Activated T-helper 2 cell treated with anti-CD3 and anti-CD28 coated beads, Interferon-gamma antibody, Interleukin-2, Interleukin-4, amounts not matched to agents 10 μg/mL and 5 μg/mL and 100 μg/mL, durations not matched to agents 14 hours and 24 hours and 36 hours (primary cell): ENCODE measurements around the gene EFTUD2. TPM values are rescaled to one million over a fixed set of nuclear protein-coding genes. Genes with fewer than 3 reads are reported as not detected.

Source experiments
- DNase-seq: peaks from one replicate; pipeline ENCODE4 v3.0.0; 2021; ENCODE audit warnings: low spot score
- H3K27ac Mint-ChIP-seq: one replicate; pipeline ENCODE4 v1.8.0; 2021; ENCODE audit warnings: mixed read lengths
- H3K27me3 Mint-ChIP-seq: one replicate; pipeline ENCODE4 v1.8.0; 2021; ENCODE audit warnings: low read depth, mixed read lengths
- H3K36me3 Mint-ChIP-seq: one replicate; pipeline ENCODE4 v1.8.0; 2021; ENCODE audit warnings: low read depth, mixed read lengths
- H3K4me1 Mint-ChIP-seq: one replicate; pipeline ENCODE4 v1.8.0; 2021; ENCODE audit warnings: low read depth, mixed read lengths
- H3K4me3 Mint-ChIP-seq: one replicate; pipeline ENCODE4 v1.8.0; 2021; ENCODE audit warnings: low read depth, mild to moderate bottlenecking, moderate library complexity, mixed read lengths
- H3K9me3 Mint-ChIP-seq: one replicate; pipeline ENCODE4 v1.8.0; 2021; ENCODE audit warnings: mixed read lengths
- intact Hi-C: fragments of 100-400 bp; cut with micrococcal nuclease; formaldehyde crosslinking; loops from one replicate; pipeline ENCODE4 v1.15.1; 2023
- total RNA-seq: library from RNA; stranded (reverse); gene quantifications from 2 replicates; pipeline ENCODE4 v1.2.3, GENCODE V29; 2022

Gene EFTUD2
- total RNA-seq, 1 donor from 2014 or later = 194 TPM

DNA sequence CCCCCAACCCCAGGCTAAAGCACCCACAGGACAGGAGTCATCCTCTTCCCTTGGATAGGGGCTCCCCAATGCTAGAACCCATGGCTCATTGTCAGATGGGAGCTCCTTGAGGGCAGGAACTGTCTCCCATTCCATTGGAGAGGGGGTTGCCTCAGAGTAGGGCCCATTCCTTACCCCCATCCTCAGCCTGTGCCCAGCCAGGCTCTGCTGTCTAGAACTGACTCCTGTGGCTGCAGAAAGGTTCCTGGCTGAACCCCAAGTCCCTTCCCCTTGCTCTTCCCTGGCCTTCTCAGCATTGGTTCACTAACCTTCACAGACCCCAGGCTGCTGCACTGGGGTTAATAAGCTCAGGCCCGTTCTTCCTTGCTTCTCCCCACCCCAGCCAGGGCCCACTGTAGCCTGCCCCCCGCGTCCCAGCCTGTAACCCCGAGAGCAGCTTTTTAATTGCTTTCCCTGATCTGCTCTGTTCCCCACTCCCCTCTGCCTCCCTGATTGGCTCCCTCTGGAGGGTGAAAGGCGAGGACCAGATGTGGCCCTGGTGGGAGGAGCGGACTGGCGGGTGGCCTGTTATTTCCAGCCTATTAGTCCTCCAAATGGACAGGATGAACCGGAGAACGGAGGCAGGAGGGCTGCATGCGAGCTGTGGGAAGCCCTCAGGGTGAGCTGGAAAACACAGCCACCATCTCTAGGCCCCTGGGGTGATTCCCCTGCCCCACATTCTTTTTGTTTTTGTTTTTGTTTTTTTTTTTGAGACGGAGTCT, 22.1 kb upstream of the EFTUD2 start:
- H3K4me3 Mint-ChIP-seq = no peak overlapping the region
- DNase-seq = no peak
- intact Hi-C loops = no loop called here

DNA sequence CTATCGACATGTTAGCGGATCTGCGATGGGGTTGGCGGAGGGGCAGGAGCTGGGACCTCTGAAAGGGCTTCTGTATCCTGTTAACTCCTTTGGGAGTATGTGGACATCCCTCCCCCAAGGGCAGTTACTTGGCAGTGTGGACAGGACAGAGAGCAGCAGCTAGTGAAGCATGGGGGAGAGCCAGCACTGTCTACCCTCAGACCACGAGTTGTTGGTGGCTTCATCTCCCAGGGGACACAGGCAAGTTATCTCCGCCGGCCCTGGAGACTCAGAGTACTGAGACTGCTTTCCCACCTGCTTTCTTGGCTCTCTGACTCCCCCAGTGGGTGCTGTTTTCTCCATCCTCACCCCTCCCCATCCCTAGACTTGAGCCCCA, 21.3 kb upstream of the EFTUD2 start:
- H3K27ac Mint-ChIP-seq = no peak overlapping the region
- H3K4me3 Mint-ChIP-seq = no peak overlapping the region
- H3K36me3 Mint-ChIP-seq = peaks cover 13% of the 10 kb centered on the region
- no peaks in the 10 kb centered on the region for H3K4me1 Mint-ChIP-seq
- H3K27me3 Mint-ChIP-seq = peaks cover 26% of the 10 kb centered on the region
- intact Hi-C loops = loop anchor here (1.0 kb wide), 1 partner anchor 102 kb away; no protein-coding TSS in a partner anchor
- no peak for DNase-seq
- no peaks in the 10 kb centered on the region for H3K9me3 Mint-ChIP-seq

More for the DNA sequence above, 22.1 kb upstream of the EFTUD2 start:
- no peaks in the 10 kb centered on the region for H3K4me1 Mint-ChIP-seq
- peaks cover 26% of the 10 kb centered on the region for H3K27me3 Mint-ChIP-seq
- H3K36me3 Mint-ChIP-seq = peaks cover 18% of the 10 kb centered on the region
- no peak overlapping the region for H3K27ac Mint-ChIP-seq
- no peaks in the 10 kb centered on the region for H3K9me3 Mint-ChIP-seq

DNA sequence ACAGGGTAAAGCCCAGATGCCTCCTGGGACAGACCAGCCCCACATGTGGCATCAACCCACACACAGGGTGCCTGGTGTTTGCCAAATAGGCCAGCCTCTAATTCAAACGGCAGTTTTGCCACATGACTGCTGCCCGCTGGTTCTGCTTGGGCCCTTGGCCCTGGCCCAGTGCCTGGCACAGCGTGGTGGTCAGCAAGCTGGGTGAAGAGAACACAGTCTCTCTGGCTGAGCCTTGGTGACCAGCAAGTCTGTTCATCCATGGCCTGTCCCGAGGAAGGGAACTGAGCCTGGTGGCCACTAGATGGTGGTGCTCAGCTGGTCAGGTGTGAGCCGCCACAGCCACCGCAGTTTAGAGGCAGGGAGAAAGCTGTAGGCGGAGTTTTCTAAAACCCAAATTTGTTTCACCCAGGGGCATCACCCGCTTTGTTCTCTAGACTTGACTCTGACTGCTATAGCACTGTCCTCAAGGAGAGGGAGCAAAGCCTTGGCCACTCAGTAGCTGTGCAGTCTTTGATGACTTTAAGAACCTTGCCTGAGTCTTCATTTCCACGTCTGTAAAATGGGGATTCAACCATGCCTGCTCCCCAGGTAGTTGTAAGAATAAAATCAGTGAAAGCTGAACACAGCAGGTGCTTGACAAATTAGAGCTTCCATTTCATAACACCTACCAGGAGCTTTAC, 20.8 kb upstream of the EFTUD2 start:
- H3K9me3 Mint-ChIP-seq = no peaks in the 10 kb centered on the region

DNA sequence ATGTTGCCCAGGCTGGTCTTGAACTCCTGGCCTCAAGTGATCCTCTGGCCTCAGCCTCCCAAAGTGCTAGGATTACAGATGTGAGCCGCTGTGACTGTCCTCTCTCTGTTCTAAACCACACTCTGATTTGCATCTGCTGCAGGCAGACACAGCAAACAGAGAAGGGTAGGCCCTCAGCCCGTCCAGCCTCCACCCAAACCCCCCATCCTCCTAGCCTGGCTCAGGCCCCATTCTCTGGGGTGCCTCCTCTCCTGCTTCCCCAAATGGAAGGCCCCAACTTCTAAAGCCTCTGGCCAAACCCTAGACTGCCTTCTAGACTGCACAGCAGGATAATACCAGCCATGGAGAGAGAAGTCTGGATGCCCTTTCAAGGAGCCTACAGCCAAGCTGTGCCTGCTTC, 20.2 kb upstream of the EFTUD2 start:
- no peak overlapping the region for H3K4me3 Mint-ChIP-seq
- peaks cover 29% of the 10 kb centered on the region for H3K27me3 Mint-ChIP-seq
- no peaks in the 10 kb centered on the region for H3K4me1 Mint-ChIP-seq
- intact Hi-C loops = loop anchor here (10.0 kb wide), 1 partner anchor 275 kb away; no protein-coding TSS in a partner anchor
- peaks cover 4% of the 10 kb centered on the region for H3K36me3 Mint-ChIP-seq
- no peak for DNase-seq
- H3K9me3 Mint-ChIP-seq = no peaks in the 10 kb centered on the region
- H3K27ac Mint-ChIP-seq = no peak overlapping the region

More for the DNA sequence above, 20.8 kb upstream of the EFTUD2 start:
- H3K27me3 Mint-ChIP-seq = peaks cover 26% of the 10 kb centered on the region
- DNase-seq = peak; percentile 50
- no peak overlapping the region for H3K27ac Mint-ChIP-seq
- no peak overlapping the region for H3K4me3 Mint-ChIP-seq
- H3K4me1 Mint-ChIP-seq = no peaks in the 10 kb centered on the region
- intact Hi-C loops = loop anchor here (1.0 to 10.0 kb wide), 2 partner anchors 102 to 275 kb away; no protein-coding TSS in a partner anchor
- peaks cover 10% of the 10 kb centered on the region for H3K36me3 Mint-ChIP-seq

DNA sequence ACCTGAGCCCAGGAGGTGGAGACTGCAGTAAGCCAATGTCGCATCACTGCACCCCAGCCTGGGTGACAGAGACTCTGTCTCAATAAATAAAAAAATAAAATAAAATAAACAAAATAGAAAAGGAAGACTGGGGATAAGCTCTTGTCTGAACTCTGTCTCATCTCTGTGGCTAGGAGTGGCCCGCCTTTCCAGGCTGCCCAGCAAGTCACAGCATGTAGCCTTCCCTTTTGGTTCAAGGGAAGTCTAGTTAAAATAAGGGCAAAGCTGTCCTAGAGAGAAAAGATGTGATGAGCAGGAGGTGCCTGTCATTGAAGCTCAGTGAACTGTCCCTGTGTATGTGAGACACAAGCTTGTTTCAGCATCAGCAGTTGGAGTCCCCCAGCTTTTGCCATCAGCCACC, 18.8 kb upstream of the EFTUD2 start:
- H3K9me3 Mint-ChIP-seq = no peaks in the 10 kb centered on the region
- no peak for DNase-seq
- intact Hi-C loops = loop anchor here (10.0 kb wide), 1 partner anchor 277 kb away; no protein-coding TSS in a partner anchor
- no peaks in the 10 kb centered on the region for H3K36me3 Mint-ChIP-seq
- H3K27ac Mint-ChIP-seq = no peak overlapping the region
- H3K4me3 Mint-ChIP-seq = no peak overlapping the region
- peaks cover 5% of the 10 kb centered on the region for H3K4me1 Mint-ChIP-seq
- peaks cover 35% of the 10 kb centered on the region for H3K27me3 Mint-ChIP-seq

DNA sequence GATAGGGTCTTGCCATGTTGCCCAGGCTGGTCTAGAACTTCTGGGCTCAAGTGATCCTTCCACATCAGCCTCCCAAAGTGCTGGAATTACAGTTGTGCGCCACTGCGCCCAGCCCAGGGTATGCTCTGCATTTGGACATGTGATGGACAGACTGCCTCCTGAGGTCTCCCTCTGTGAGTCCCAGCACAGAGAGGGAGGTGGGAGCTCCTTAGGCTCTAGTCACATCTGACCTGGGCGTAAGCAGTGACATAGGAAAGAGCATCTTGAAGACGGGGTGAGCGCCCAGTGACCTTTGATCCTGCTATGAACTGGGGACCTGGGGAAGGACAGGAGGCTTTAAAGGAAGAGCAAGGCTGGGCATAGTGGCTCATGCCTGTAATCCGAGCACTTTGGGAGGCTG, 18.2 kb upstream of the EFTUD2 start:
- H3K4me3 Mint-ChIP-seq = no peak overlapping the region
- no peak for DNase-seq
- no peaks in the 10 kb centered on the region for H3K9me3 Mint-ChIP-seq
- H3K27ac Mint-ChIP-seq = no peak overlapping the region
- intact Hi-C loops = loop anchor here (10.0 kb wide), 1 partner anchor 277 kb away; no protein-coding TSS in a partner anchor
- H3K27me3 Mint-ChIP-seq = peaks cover 33% of the 10 kb centered on the region
- no peaks in the 10 kb centered on the region for H3K36me3 Mint-ChIP-seq
- H3K4me1 Mint-ChIP-seq = peaks cover 5% of the 10 kb centered on the region

DNA sequence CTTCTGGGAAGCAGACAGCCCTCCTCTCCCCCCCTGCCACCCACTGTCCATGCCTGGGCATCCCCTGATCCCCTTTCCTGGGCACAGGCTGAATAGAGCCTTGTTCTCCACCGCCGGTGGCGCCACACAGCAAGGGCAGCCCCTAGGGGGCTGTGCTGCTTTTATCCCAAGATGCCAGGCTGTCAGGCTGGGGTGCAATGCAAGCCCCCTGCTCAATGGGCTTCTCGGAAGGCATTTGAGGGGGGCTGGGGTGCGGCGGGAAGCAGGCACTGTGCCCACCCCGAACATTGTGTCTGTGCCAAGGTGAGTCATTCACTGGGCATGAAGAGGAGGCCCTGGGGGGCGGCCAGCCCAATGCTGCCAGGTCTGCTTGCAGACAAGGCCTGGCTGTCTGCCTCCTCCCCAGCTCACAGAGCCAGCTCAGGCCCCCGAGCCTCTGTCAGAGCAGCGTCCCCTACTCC, 17.6 kb upstream of the EFTUD2 start:
- DNase-seq = no peak
- Mint-ChIP-seq H3K4me3 (no peak overlapping the region), H3K36me3 (no peaks in the 10 kb centered on the region), H3K27me3 (peaks cover 36% of the 10 kb centered on the region), H3K27ac (no peak overlapping the region), H3K9me3 (no peaks in the 10 kb centered on the region), H3K4me1 (peaks cover 5% of the 10 kb centered on the region)
- intact Hi-C loops = loop anchor here (10.0 kb wide), 1 partner anchor 278 kb away; no protein-coding TSS in a partner anchor

DNA sequence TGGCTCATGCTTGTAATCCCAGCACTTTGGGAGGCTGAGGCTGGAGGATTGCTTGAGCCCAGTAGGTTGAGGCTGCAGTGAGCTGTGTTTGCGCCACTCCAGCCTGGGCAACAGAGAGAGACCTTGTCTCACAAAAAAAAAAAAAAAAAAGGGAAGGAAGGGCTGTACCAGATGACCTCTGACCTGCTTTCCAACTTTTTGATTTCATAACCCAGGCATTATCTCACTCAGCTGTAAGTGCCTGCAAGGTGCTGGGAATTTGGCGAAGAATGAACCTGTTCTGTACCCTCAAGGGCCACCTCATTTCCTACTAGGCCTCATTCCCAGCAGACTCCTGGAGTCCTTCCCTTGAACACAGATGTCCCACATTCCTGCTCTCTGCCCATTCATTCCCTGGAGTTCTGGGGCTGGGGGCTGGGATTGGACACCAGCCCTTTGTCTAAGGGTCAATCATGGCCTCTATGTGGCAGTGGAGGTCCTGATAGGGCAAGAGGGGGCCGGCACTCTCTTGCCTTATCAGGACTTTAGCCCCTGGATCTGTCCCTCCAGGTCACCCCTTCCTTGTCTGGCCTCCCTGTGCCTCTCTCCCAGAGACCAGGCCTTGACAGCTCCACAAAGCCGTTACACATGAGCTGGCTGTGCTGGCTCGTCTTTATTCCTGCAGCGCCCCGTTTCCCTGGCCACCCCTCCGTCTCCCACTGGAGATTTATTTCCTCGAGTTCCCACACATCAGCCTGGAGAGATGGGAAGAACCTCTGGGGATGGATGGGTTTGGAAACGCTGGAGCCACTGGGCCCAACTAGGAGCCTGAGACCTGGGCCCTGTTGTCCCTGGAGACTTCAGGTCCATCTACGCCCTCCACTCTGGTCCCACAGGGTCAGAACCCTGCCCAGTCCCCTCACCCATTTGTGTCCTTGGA, 16.9 kb upstream of the EFTUD2 start:
- DNase-seq = no peak
- no peaks in the 10 kb centered on the region for H3K9me3 Mint-ChIP-seq
- H3K27ac Mint-ChIP-seq = no peak overlapping the region
- H3K4me1 Mint-ChIP-seq = peaks cover 5% of the 10 kb centered on the region
- intact Hi-C loops = loop anchor here (10.0 kb wide), 1 partner anchor 279 kb away; no protein-coding TSS in a partner anchor
- H3K36me3 Mint-ChIP-seq = no peaks in the 10 kb centered on the region
- peaks cover 34% of the 10 kb centered on the region for H3K27me3 Mint-ChIP-seq
- H3K4me3 Mint-ChIP-seq = no peak overlapping the region

DNA sequence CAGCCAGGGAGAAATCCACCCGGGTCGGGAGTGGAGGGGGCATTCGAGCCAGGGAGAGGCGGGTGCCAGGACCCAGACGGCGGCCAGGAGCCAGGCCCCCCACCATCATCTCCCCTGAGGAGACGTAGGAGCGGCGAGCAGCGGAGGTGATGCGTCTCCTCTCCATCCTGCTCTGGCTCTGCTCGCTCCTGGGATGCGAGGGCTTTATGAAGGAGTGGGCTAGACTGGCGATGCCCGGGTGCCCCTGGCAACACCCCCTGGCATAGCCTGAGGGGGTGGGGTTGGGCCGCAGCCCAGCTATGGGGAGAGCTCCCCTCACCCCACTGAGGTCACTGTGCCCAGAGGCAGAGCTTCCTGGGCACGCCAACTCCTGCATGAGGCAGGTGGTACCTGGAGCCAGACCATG, 16.1 kb upstream of the EFTUD2 start, which contains the start of gene GFAP:
Gene GFAP, minus strand, starts transcription at position 180 of the 406 bp plus-strand sequence. Its CDS starts 14 bp downstream, at position 166.
- no peak within 1 kb of the TSS for H3K27ac Mint-ChIP-seq
- H3K9me3 Mint-ChIP-seq = no peaks in the 10 kb centered on the region
- peaks cover 33% of the 10 kb centered on the region for H3K27me3 Mint-ChIP-seq
- DNase-seq = no peak
- intact Hi-C loops = loop anchor here (10.0 kb wide), 1 partner anchor 279 kb away; no protein-coding TSS in a partner anchor
- no peak within 1 kb of the TSS for H3K4me3 Mint-ChIP-seq
- H3K36me3 Mint-ChIP-seq = no peaks in the 10 kb centered on the region
- H3K4me1 Mint-ChIP-seq = peaks cover 7% of the 10 kb centered on the region

DNA sequence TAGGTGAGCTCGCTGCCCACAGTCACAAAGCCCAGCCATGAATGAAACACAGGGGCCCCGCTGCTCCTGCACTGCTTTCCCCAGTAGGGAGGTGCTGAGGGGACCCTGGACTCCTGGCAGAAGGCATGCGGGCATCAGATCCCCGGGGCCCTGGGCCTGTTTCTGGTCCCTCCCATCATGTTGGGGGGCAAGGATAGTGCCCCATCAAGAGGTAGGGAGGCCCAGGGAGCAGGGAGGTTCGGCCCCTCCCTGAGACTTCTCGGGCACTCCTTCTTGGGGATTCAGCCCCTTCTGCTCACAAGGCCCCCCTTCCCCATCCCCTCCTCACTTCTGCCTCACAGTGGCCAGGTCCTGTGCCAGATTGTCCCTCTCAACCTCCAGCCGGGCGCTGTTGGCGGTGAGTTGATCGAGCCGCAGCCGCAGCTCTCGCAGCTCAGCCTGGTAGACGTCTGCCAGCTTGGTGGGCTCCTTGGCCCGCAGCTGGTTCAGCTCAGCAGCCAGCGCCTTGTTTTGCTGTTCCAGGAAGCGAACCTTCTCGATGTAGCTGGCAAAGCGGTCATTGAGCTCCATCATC, 15.5 kb upstream of the EFTUD2 start:
- H3K27me3 Mint-ChIP-seq = peaks cover 33% of the 10 kb centered on the region
- H3K27ac Mint-ChIP-seq = no peak overlapping the region
- H3K36me3 Mint-ChIP-seq = no peaks in the 10 kb centered on the region
- H3K4me1 Mint-ChIP-seq = peaks cover 7% of the 10 kb centered on the region
- no peaks in the 10 kb centered on the region for H3K9me3 Mint-ChIP-seq
- DNase-seq = no peak
- H3K4me3 Mint-ChIP-seq = no peak overlapping the region
- intact Hi-C loops = loop anchor here (10.0 kb wide), 1 partner anchor 280 kb away; no protein-coding TSS in a partner anchor

DNA sequence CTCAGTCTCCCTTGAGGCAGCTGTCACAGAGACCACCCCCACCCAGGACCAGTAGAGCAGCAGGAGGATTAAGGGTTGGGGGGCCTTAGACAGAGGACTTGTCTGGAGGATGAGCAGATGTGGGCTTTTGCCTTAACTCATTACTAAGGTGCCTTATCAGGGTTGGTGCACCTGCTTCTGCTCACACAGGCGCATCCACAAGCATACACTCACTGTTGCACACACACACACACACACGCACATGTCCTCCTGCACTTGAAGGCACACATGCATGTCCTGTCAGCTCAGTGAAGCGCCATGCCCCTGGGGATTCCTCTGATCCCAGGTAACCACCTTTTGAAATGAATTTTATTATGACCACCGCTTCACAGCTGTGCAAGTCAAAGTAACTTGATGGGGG, 14.9 kb upstream of the EFTUD2 start:
- H3K27me3 Mint-ChIP-seq = peaks cover 33% of the 10 kb centered on the region
- no peak overlapping the region for H3K27ac Mint-ChIP-seq
- intact Hi-C loops = loop anchor here (10.0 kb wide), 1 partner anchor 281 kb away; no protein-coding TSS in a partner anchor
- no peak overlapping the region for H3K4me3 Mint-ChIP-seq
- no peaks in the 10 kb centered on the region for H3K9me3 Mint-ChIP-seq
- H3K4me1 Mint-ChIP-seq = peaks cover 7% of the 10 kb centered on the region
- H3K36me3 Mint-ChIP-seq = no peaks in the 10 kb centered on the region
- no peak for DNase-seq

DNA sequence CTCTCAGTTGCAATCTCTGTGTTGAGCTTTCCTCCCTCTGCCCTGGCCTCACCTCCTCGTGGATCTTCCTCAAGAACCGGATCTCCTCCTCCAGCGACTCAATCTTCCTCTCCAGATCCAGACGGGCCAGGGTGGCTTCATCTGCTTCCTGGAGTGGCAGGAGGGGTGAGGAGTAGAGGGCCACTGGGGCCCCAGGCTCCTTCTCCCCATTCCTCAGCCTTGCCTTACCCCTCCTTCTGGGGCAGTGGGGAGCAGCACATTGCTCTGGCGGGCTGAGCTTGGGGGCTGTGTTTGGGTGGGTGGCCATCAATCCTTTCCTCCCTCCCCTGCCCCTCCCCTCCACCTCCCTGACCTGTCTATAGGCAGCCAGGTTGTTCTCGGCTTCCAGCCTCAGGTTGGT, 14.4 kb upstream of the EFTUD2 start:
- intact Hi-C loops = loop anchor here (10.0 kb wide), 1 partner anchor 281 kb away; no protein-coding TSS in a partner anchor
- Mint-ChIP-seq H3K36me3 (no peaks in the 10 kb centered on the region), H3K27ac (no peak overlapping the region), H3K4me3 (no peak overlapping the region), H3K9me3 (no peaks in the 10 kb centered on the region), H3K4me1 (peaks cover 7% of the 10 kb centered on the region), H3K27me3 (peaks cover 33% of the 10 kb centered on the region)
- no peak for DNase-seq
